Measurements from ENCODE around the gene ING2. TPM values are rescaled to one million over a fixed set of nuclear protein-coding genes. Genes with fewer than 3 reads are reported as not detected.
"Not testable (repeated sequence)": the region's sequence is repeated elsewhere in the genome, so short reads cannot be mapped to it uniquely, and the experiment has no call there.

The ING2 gene
- total and polyA plus RNA-seq, 2 experiments from 2014 or later = 25.8 to 33.4 TPM

- H3K27me3 ChIP-seq = no peaks in the 10 kb centered on the region
- H3K4me1 ChIP-seq (ENCODE audit: insufficient read depth) = no peaks in the 10 kb centered on the region
- 97% methylated on average over 18 of the region's 18 CpGs for WGBS (ENCODE audit: low lambda C conversion rate, missing lambda C conversion rate)
- no peak for DNase-seq (ENCODE audit: low spot score)
- H4K20me1 ChIP-seq (ENCODE audit: insufficient read depth, poor library complexity, severe bottlenecking) = no peaks in the 10 kb centered on the region
- no peaks in the 10 kb centered on the region for H3K79me2 ChIP-seq
- H2AFZ ChIP-seq = no peak overlapping the region
- H3K36me3 ChIP-seq (replicated peaks; ENCODE audit: insufficient read depth, low read depth) = no peaks in the 10 kb centered on the region
- no peak overlapping the region for H3K27ac ChIP-seq
- H3K9me3 ChIP-seq (ENCODE audit: low read depth) = no peaks in the 10 kb centered on the region
- H3K4me2 ChIP-seq = no peak overlapping the region
- H3K9me2 ChIP-seq (replicated peaks; ENCODE audit: insufficient read depth) = no peaks in the 10 kb centered on the region
- TF ChIP-seq EZH2 (IDR thresholded peaks at IDR 0.05; ENCODE audit: borderline replicate concordance) = no peak
- TF ChIP-seq EZH2phosphoT487 (IDR thresholded peaks at IDR 0.05; ENCODE audit: low read depth, severe bottlenecking, unreplicated experiment) = no peak
- TF ChIP-seq, protein P1, sequence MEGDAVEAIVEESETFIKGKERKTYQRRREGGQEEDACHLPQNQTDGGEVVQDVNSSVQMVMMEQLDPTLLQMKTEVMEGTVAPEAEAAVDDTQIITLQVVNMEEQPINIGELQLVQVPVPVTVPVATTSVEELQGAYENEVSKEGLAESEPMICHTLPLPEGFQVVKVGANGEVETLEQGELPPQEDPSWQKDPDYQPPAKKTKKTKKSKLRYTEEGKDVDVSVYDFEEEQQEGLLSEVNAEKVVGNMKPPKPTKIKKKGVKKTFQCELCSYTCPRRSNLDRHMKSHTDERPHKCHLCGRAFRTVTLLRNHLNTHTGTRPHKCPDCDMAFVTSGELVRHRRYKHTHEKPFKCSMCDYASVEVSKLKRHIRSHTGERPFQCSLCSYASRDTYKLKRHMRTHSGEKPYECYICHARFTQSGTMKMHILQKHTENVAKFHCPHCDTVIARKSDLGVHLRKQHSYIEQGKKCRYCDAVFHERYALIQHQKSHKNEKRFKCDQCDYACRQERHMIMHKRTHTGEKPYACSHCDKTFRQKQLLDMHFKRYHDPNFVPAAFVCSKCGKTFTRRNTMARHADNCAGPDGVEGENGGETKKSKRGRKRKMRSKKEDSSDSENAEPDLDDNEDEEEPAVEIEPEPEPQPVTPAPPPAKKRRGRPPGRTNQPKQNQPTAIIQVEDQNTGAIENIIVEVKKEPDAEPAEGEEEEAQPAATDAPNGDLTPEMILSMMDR (IDR thresholded peaks at IDR 0.05; ENCODE audit: poor library complexity) = no peak
- no peak overlapping the region for H3K4me3 ChIP-seq
Measured at GRCh38 chr4:183552274-183553146, 47.7 kb downstream of the ING2 start.

- not testable (repeated sequence) for H4K20me1 ChIP-seq (ENCODE audit: insufficient read depth, poor library complexity, severe bottlenecking); H3K36me3 ChIP-seq (replicated peaks; ENCODE audit: insufficient read depth, low read depth); H3K9me2 ChIP-seq (replicated peaks; ENCODE audit: insufficient read depth); H2AFZ ChIP-seq; DNase-seq (ENCODE audit: low spot score); H3K9me3 ChIP-seq (ENCODE audit: low read depth); H3K79me2 ChIP-seq; H3K4me3 ChIP-seq; H3K4me2 ChIP-seq; H3K4me1 ChIP-seq (ENCODE audit: insufficient read depth); H3K27me3 ChIP-seq; H3K27ac ChIP-seq
- WGBS (ENCODE audit: low lambda C conversion rate, missing lambda C conversion rate) = no CpG with 5 or more reads among the region's 1 CpG
Measured at GRCh38 chr4:183553147-183553478, 48.3 kb downstream of the ING2 start.

- no peak overlapping the region for H3K4me3 ChIP-seq
- H3K9me2 ChIP-seq (replicated peaks; ENCODE audit: insufficient read depth) = no peaks in the 10 kb centered on the region
- TF ChIP-seq EZH2 (IDR thresholded peaks at IDR 0.05; ENCODE audit: borderline replicate concordance) (no peak), EZH2phosphoT487 (IDR thresholded peaks at IDR 0.05; ENCODE audit: low read depth, severe bottlenecking, unreplicated experiment) (no peak)
- TF ChIP-seq, protein P1 (IDR thresholded peaks at IDR 0.05; ENCODE audit: poor library complexity) = no peak
- H4K20me1 ChIP-seq (ENCODE audit: insufficient read depth, poor library complexity, severe bottlenecking) = no peaks in the 10 kb centered on the region
- no peak for DNase-seq (ENCODE audit: low spot score)
- H3K27me3 ChIP-seq = no peaks in the 10 kb centered on the region
- WGBS (ENCODE audit: low lambda C conversion rate, missing lambda C conversion rate) = 67% methylated on average over 3 of the region's 5 CpGs
- no peaks in the 10 kb centered on the region for H3K36me3 ChIP-seq (replicated peaks; ENCODE audit: insufficient read depth, low read depth)
- no peaks in the 10 kb centered on the region for H3K4me1 ChIP-seq (ENCODE audit: insufficient read depth)
- H2AFZ ChIP-seq = no peak overlapping the region
- no peaks in the 10 kb centered on the region for H3K79me2 ChIP-seq
- H3K27ac ChIP-seq = no peak overlapping the region
- H3K9me3 ChIP-seq (ENCODE audit: low read depth) = no peaks in the 10 kb centered on the region
- H3K4me2 ChIP-seq = no peak overlapping the region
Measured at GRCh38 chr4:183553601-183554345, 48.9 kb downstream of the ING2 start.

DNA sequence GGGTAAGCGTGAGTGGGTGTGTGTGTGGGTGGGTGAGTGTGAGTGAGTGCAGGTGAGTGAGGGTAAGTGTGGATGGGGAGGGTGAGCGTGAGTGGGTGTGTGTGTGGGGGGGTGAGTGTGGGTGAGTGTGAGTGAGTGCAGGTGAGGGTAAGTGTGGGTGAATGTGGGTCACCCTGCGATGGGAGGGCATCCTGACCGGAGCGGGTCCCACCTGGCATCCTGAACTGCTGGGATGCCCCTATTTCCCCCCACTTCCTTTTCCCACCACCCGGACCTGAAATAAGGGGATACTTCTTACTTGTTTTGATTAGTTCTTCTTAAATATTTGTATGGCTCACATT is 49.5 kb downstream of the ING2 start:
- TF ChIP-seq EZH2 (IDR thresholded peaks at IDR 0.05; ENCODE audit: borderline replicate concordance) (no peak), EZH2phosphoT487 (IDR thresholded peaks at IDR 0.05; ENCODE audit: low read depth, severe bottlenecking, unreplicated experiment) (no peak)
- TF ChIP-seq, protein P1 (IDR thresholded peaks at IDR 0.05; ENCODE audit: poor library complexity) = no peak
- 97% methylated on average over 5 of the region's 6 CpGs for WGBS (ENCODE audit: low lambda C conversion rate, missing lambda C conversion rate)

More for the DNA sequence above, 49.5 kb downstream of the ING2 start:
- no peaks in the 10 kb centered on the region for H3K9me3 ChIP-seq (ENCODE audit: low read depth)
- H4K20me1 ChIP-seq (ENCODE audit: insufficient read depth, poor library complexity, severe bottlenecking) = no peaks in the 10 kb centered on the region
- no peaks in the 10 kb centered on the region for H3K36me3 ChIP-seq (replicated peaks; ENCODE audit: insufficient read depth, low read depth)
- H3K4me3 ChIP-seq = no peak overlapping the region
- H3K27me3 ChIP-seq = no peaks in the 10 kb centered on the region
- H2AFZ ChIP-seq = no peak overlapping the region
- no peak overlapping the region for H3K27ac ChIP-seq
- DNase-seq (ENCODE audit: low spot score) = no peak
- H3K9me2 ChIP-seq (replicated peaks; ENCODE audit: insufficient read depth) = no peaks in the 10 kb centered on the region
- H3K4me2 ChIP-seq = no peak overlapping the region
- H3K4me1 ChIP-seq (ENCODE audit: insufficient read depth) = no peaks in the 10 kb centered on the region
- H3K79me2 ChIP-seq = no peaks in the 10 kb centered on the region

All from hepatocyte (in vitro differentiated cells).